Coronary artery (tissue), 2 donors: ENCODE data around the gene ADAMTS2.

ENCODE experiments used
- DNase-seq: peaks from one replicate; pipeline ENCODE4 v3.0.0-alpha.2; 2017; ENCODE audit warnings: low spot score
- H3K27ac ChIP-seq, 2 donors: fragments of 200-600 bp; sonication (generic); one replicate each; pipeline ENCODE4 v1.5.1; 2016 to 2019
- H3K4me3 ChIP-seq: fragments of 200-600 bp; sonication (generic); 2 replicates; pipeline ENCODE4 v1.5.1; 2016; ENCODE audit warnings: mild to moderate bottlenecking, moderate library complexity
- TF ChIP-seq, protein P1 (sequence below): fragments of 200-600 bp; sonication (generic); IDR thresholded peaks from one replicate; pipeline ENCODE4 v1.5.1; 2019; ENCODE audit warnings: antibody characterized with exemption

The ADAMTS2 gene

DNA sequence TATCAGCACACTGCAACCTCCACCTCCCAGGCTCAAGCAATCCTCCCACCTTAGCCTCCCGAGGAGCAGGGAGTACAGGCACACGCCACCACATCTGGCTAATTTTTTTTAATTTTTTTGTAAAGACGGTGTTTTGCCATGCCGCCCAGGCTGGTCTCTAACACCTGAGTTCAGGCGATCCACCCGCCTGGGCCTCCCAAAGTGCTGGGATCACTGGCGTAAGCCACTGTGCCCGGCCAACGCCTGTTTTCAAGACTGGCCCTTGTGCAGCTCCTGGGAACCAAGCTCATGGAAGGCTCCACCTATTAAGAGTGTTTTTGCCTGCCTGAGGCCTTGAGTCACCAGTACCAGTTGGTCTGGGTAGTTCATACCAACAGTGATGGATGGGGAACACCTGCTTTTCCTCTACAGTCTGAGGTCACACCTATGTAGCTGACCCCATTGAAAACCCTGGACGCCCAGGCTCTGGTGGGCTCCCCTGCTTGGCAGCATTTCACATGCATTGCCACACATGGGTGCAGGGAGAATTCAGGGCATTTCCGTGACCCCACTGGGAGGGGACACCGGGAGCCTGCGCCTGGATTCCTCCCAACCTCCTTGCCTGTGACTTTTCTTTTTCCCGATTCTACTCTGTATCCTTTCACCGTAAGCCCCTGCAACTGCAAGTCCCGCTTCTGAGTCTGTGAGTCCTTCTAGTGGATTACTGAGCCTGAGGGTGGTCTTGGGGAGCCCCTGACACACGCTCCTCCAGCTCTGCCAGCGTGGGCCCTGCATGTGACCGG is 221.6 kb downstream of the ADAMTS2 start:
- no peak overlapping the region for H3K27ac ChIP-seq
- TF ChIP-seq, protein P1, sequence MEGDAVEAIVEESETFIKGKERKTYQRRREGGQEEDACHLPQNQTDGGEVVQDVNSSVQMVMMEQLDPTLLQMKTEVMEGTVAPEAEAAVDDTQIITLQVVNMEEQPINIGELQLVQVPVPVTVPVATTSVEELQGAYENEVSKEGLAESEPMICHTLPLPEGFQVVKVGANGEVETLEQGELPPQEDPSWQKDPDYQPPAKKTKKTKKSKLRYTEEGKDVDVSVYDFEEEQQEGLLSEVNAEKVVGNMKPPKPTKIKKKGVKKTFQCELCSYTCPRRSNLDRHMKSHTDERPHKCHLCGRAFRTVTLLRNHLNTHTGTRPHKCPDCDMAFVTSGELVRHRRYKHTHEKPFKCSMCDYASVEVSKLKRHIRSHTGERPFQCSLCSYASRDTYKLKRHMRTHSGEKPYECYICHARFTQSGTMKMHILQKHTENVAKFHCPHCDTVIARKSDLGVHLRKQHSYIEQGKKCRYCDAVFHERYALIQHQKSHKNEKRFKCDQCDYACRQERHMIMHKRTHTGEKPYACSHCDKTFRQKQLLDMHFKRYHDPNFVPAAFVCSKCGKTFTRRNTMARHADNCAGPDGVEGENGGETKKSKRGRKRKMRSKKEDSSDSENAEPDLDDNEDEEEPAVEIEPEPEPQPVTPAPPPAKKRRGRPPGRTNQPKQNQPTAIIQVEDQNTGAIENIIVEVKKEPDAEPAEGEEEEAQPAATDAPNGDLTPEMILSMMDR: no peak
- DNase-seq: peak; percentile 66

DNA sequence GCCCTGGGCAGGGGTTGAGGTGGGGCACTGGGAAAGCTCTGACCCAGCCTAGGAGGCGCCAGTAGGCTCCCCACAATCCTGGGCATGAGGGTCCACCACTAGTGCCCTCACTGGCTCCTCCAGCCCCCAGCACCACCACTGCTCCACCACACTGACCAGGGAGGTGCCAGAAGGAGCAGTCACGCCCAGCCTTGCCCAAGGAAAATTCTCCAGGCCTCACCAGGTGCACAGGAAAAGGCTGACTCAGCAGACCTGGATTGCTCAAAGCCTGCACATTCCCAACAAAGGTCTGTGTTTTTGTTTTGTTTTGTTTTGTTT is 222.2 kb downstream of the ADAMTS2 start:
- H3K4me3 ChIP-seq: no peak overlapping the region
- DNase-seq: no peak
- no peak overlapping the region for H3K27ac ChIP-seq
- TF ChIP-seq, protein P1: no peak

More for the DNA sequence above, 221.6 kb downstream of the ADAMTS2 start:
- no peak overlapping the region for H3K4me3 ChIP-seq

DNA sequence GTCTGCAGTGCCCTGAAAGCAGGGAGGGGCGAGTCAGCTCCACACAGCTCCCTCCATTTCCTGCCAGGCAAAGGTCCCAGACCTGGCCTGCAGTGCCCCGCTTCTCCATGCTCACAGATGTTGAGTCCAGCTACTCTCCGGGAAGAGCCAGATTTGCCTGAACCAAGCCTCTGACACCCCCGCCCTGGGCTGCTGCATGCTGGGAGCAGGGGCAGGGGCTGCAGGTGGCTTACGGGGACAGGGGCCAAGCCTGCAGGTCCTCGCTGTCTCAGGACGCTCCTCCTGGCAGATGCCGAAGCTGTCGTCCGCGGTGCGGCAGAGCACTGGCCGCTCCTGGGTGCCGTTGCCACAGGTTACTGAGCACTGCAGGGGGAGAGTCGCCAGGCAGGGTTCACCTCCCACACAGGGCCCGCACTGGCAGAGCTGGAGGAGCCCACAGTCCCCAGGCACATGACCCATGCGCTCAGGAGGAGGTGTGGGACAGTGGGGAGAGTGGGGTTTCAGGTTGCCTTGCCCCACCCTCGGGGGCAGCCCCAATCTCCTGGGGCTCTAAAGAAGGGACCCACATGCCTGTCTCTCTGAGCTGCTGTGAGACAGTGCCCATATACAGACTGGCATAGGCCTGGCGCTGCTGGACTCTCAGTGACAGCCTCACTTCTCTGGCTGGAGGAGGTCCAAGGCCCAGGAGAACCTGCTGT is 222.7 kb downstream of the ADAMTS2 start:
- H3K27ac ChIP-seq: no peak overlapping the region
- H3K4me3 ChIP-seq: no peak overlapping the region
- TF ChIP-seq, protein P1: no peak
- DNase-seq: no peak

DNA sequence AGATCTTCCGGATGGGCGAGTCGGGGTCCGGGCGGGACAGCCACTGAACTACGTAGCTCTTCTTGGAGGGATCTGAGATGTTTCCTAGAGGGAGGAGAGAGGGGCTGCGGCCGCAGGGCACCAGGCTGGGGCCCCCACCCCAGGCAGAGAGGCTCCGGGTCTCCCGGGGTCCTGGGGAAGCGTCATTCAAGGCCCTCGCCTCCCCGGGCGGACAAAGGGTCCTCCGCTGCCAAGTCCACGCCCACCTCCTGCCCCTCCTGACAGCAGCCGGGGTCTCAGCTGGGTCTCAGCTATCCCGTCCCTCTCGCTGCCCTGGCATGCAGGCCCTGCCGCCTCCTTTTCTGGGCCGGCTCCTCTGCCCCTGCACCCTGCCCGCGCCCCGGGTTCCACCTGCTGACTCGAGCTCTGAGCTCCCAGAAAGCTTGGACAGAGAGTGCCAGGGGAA is 223.6 kb downstream of the ADAMTS2 start:
- DNase-seq: no peak
- TF ChIP-seq, protein P1: no peak
- no peak overlapping the region for H3K4me3 ChIP-seq
- no peak overlapping the region for H3K27ac ChIP-seq

- DNase-seq: peak; percentile 35
- TF ChIP-seq, protein P1: no peak
- Histone ChIP-seq H3K4me3 (no peak overlapping the region), H3K27ac (no peak overlapping the region)
These were observed 224.2 kb downstream of the ADAMTS2 start for GRCh38 chr5:179120951-179121666.

GRCh38 chr5:179120421-179120861 is 224.8 kb downstream of the ADAMTS2 start:
- H3K27ac ChIP-seq: no peak overlapping the region
- H3K4me3 ChIP-seq: no peak overlapping the region
- TF ChIP-seq, protein P1: no peak
- DNase-seq: peak; percentile 52
